Measurements from ENCODE around the gene PWWP2A.
A peak's percentile ranks its signal among the peaks of the same experiment; 100 is the strongest.
"Not testable (repeated sequence)": the region's sequence is repeated elsewhere in the genome, so short reads cannot be mapped to it uniquely, and the experiment has no call there.

Gene PWWP2A

DNA sequence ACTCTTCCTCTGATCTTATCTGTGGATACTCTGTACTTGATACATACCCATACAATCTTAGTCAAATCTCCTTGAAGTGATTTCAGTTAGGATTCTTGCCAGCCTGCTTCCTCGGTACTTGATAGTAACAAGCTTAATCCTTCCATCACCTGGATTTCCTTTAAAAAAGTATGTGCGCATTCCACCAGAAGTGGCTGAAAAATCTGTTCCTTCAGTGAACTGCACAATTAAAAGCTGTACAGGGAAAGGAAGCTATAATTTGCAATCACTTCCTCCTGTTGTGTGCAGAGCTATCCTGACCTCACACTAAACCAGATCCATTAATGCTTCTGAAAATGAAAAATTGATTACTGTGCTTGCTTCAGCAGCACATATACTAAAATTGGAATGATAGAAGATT lies 47.3 kb downstream of the PWWP2A start:
- Histone ChIP-seq H3K4me1 (peaks cover 5% of the 10 kb centered on the region), H3K9me3 (ENCODE audit: control insufficient read depth, low read length) (no peaks in the 10 kb centered on the region), H3K9ac (no peak overlapping the region), H3K79me2 (no peaks in the 10 kb centered on the region), H3K4me3 (ENCODE audit: low read depth, low read length) (no peak overlapping the region), H3K4me2 (ENCODE audit: low read length) (no peak overlapping the region), H3K27ac (no peak overlapping the region), H3K36me3 (ENCODE audit: control insufficient read depth, insufficient read depth, low read length) (no peaks in the 10 kb centered on the region), H3K27me3 (ENCODE audit: control insufficient read depth, insufficient read depth, low read length) (no peaks in the 10 kb centered on the region), H2AFZ (no peak overlapping the region)
- no peak for TF ChIP-seq CTCF (IDR thresholded peaks at IDR 0.05)

- Histone ChIP-seq H3K36me3 (ENCODE audit: control insufficient read depth, insufficient read depth, low read length) (no peaks in the 10 kb centered on the region), H3K9ac (no peak overlapping the region), H3K9me3 (ENCODE audit: control insufficient read depth, low read length) (no peaks in the 10 kb centered on the region), H2AFZ (no peak overlapping the region), H3K79me2 (no peaks in the 10 kb centered on the region), H3K27me3 (ENCODE audit: control insufficient read depth, insufficient read depth, low read length) (no peaks in the 10 kb centered on the region), H3K4me2 (ENCODE audit: low read length) (no peak overlapping the region), H3K4me3 (ENCODE audit: low read depth, low read length) (no peak overlapping the region), H3K4me1 (peaks cover 5% of the 10 kb centered on the region), H3K27ac (no peak overlapping the region)
- no peak for TF ChIP-seq CTCF (IDR thresholded peaks at IDR 0.05)
Observed at GRCh38 chr5:160071516-160071915, 47.7 kb downstream of the PWWP2A start.

GRCh38 chr5:160069120-160069519 lies 50.1 kb downstream of the PWWP2A start:
- H3K27ac ChIP-seq; H3K36me3 ChIP-seq (ENCODE audit: control insufficient read depth, insufficient read depth, low read length); H2AFZ ChIP-seq; H3K79me2 ChIP-seq; H3K4me3 ChIP-seq (ENCODE audit: low read depth, low read length); H3K9ac ChIP-seq; H3K4me1 ChIP-seq; H3K27me3 ChIP-seq (ENCODE audit: control insufficient read depth, insufficient read depth, low read length); H3K9me3 ChIP-seq (ENCODE audit: control insufficient read depth, low read length): not testable (repeated sequence)
- peak overlapping the region; percentile 22 for H3K4me2 ChIP-seq (ENCODE audit: low read length)

- Histone ChIP-seq H2AFZ (no peak overlapping the region), H3K27me3 (ENCODE audit: control insufficient read depth, insufficient read depth, low read length) (no peaks in the 10 kb centered on the region), H3K79me2 (no peaks in the 10 kb centered on the region), H3K27ac (no peak overlapping the region), H3K9ac (no peak overlapping the region), H3K4me3 (ENCODE audit: low read depth, low read length) (no peak overlapping the region), H3K9me3 (ENCODE audit: control insufficient read depth, low read length) (no peaks in the 10 kb centered on the region), H3K4me2 (ENCODE audit: low read length) (no peak overlapping the region), H3K4me1 (no peaks in the 10 kb centered on the region), H3K36me3 (ENCODE audit: control insufficient read depth, insufficient read depth, low read length) (no peaks in the 10 kb centered on the region)
- TF ChIP-seq CTCF (IDR thresholded peaks at IDR 0.05): no peak
Observed at GRCh38 chr5:160064995-160065614, 54.1 kb downstream of the PWWP2A start.

GRCh38 chr5:160064417-160064810 lies 54.8 kb downstream of the PWWP2A start:
- no peak overlapping the region for H3K27ac ChIP-seq
- H3K9me3 ChIP-seq (ENCODE audit: control insufficient read depth, low read length): no peaks in the 10 kb centered on the region
- H3K9ac ChIP-seq: no peak overlapping the region
- H3K36me3 ChIP-seq (ENCODE audit: control insufficient read depth, insufficient read depth, low read length): no peaks in the 10 kb centered on the region
- no peak overlapping the region for H3K4me3 ChIP-seq (ENCODE audit: low read depth, low read length)
- H3K4me1 ChIP-seq: no peaks in the 10 kb centered on the region
- no peak overlapping the region for H2AFZ ChIP-seq
- H3K27me3 ChIP-seq (ENCODE audit: control insufficient read depth, insufficient read depth, low read length): no peaks in the 10 kb centered on the region
- H3K4me2 ChIP-seq (ENCODE audit: low read length): no peak overlapping the region
- no peak for TF ChIP-seq CTCF (IDR thresholded peaks at IDR 0.05)
- H3K79me2 ChIP-seq: no peaks in the 10 kb centered on the region
